ENCODE results near the gene C2CD2L. TPM values are rescaled to one million over a fixed set of nuclear protein-coding genes. Genes with fewer than 3 reads are reported as not detected.
A peak's percentile ranks its signal among the peaks of the same experiment; 100 is the strongest.
"Not testable (repeated sequence)": the region's sequence is repeated elsewhere in the genome, so short reads cannot be mapped to it uniquely, and the experiment has no call there.

The C2CD2L gene
- total RNA-seq (2021): 5.5 and 5.6 TPM in 2 replicates
- long read RNA-seq: 0 reads

DNA sequence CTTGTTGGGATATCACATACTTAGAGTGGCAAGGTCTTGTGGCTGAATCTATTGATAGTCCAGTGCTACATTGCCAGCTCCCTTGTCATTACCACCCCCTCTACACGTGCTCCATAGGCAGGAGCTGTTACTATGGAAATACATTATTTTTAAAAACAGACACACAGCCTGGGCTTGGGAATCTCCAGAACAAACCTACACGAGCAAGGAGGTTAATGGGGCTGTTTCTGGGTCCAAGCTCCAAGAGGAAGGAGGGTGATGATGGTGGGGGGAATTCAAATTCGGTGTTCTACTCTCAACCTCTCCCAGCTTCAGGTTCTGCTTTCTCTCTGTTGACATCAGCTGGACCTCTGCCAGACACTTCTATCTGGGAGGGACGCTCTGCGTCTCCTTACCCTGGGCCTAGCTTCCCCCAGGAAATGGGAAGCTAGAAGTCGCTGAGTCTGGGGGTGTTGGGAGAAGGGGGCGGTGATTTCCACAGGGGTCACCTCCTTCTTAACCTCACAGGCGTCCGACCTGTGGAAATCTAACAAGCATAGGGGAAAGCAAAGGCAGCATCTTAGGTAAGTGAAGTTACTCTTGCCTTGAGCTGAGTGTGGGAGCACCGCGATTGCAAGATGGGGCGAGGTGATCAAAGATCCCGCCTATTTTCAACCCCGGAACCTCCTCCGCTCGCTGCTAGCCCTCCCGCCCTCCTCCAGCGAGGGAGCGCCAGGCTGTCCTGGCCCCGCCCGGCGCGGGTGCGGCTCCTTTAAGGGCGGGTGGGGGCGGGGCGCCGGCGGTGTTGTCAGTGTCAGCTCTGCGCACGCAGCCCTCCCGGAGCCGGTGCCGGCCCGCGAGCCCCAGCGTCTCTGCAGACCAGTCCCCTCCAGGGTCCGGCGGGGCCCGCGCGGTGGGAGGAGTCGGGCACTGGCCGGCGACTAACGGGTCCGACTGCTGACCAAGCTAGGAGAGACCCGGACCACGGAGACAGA lies at the start of gene C2CD2L:
Gene C2CD2L (plus strand): TSS at position 781 of the 974 bp plus-strand sequence. CDS start 398 bp downstream, outside the sequence.
- Mint-ChIP-seq H3K4me1 (peaks cover 26 to 29% of the 10 kb centered on the region in 2 experiments), H3K27ac (peak within 1 kb of the TSS in 2 of 3 experiments; percentile 20 to 75; a peak in 3 of 7 replicates), H3K36me3 (ENCODE audit: insufficient read depth in 1 of 3, low read depth in 3 of 3) (no peaks in the 10 kb centered on the region), H3K27me3 (ENCODE audit: low read depth) (peaks cover 16% of the 10 kb centered on the region), H3K9me3 (no peaks in the 10 kb centered on the region; a peak in 2 of 5 replicates), H3K4me3 (peak within 1 kb of the TSS; percentile 75 to 88)
- Histone ChIP-seq H3K23me2 (ENCODE audit: insufficient read length, low read depth, low read length, poor library complexity, severe bottlenecking) (peaks cover 17% of the 10 kb centered on the region), H3K27me3 (ENCODE audit: insufficient read depth, low read length) (peaks cover 5% of the 10 kb centered on the region; the same call in 1 of the 2 replicates), H3K23ac (ENCODE audit: insufficient read length, low read depth, low read length) (no peak within 1 kb of the TSS), H2AFZ (ENCODE audit: low read length) (no peak within 1 kb of the TSS), H2BK15ac (ENCODE audit: low read depth, low read length) (no peak within 1 kb of the TSS), H3K4ac (ENCODE audit: low read depth, low read length) (no peak within 1 kb of the TSS), H3T11ph (ENCODE audit: low read length) (no peak within 1 kb of the TSS), H3K9me3 (ENCODE audit: control insufficient read depth, low read depth, low read length) (no peaks in the 10 kb centered on the region), H2AK5ac (ENCODE audit: insufficient read length, low read length) (no peak within 1 kb of the TSS), H2BK120ac (ENCODE audit: low read depth, low read length, poor library complexity, severe bottlenecking) (no peak within 1 kb of the TSS), H2BK12ac (ENCODE audit: insufficient read length, low read depth, low read length) (no peak within 1 kb of the TSS), H3K27ac (ENCODE audit: insufficient read length, low read depth, low read length) (no peak within 1 kb of the TSS), H3K4me2 (ENCODE audit: insufficient read depth, insufficient read length, low read length) (peak within 1 kb of the TSS; percentile 47), H2BK5ac (ENCODE audit: insufficient read length, low read length) (no peak within 1 kb of the TSS), H3K18ac (ENCODE audit: insufficient read length, low read depth, low read length) (no peak within 1 kb of the TSS), H3K4me1 (ENCODE audit: insufficient read depth, low read length) (peaks cover 8% of the 10 kb centered on the region; the same call in 1 of the 2 replicates), H4K91ac (ENCODE audit: insufficient read length, low read depth, low read length) (no peak within 1 kb of the TSS), H3K79me1 (ENCODE audit: insufficient read depth, low read depth, low read length, poor library complexity, severe bottlenecking) (no peaks in the 10 kb centered on the region), H4K5ac (ENCODE audit: insufficient read length, low read depth, low read length) (no peak within 1 kb of the TSS), H3K79me2 (ENCODE audit: insufficient read depth, low read length) (no peaks in the 10 kb centered on the region), H3K56ac (ENCODE audit: insufficient read length, low read depth, low read length) (no peak within 1 kb of the TSS), H3K9ac (ENCODE audit: extremely low read depth, insufficient read length, low read length) (peak within 1 kb of the TSS; percentile 7), H4K20me1 (ENCODE audit: control insufficient read depth, insufficient read depth, insufficient read length) (no peaks in the 10 kb centered on the region), H4K8ac (replicated peaks; ENCODE audit: insufficient read length, low read depth, low read length) (no peak within 1 kb of the TSS), H2BK20ac (ENCODE audit: low read depth, low read length, poor library complexity, severe bottlenecking) (no peak within 1 kb of the TSS), H3K14ac (ENCODE audit: insufficient read depth, low read length) (no peak within 1 kb of the TSS)
- TF ChIP-seq, protein P1, sequence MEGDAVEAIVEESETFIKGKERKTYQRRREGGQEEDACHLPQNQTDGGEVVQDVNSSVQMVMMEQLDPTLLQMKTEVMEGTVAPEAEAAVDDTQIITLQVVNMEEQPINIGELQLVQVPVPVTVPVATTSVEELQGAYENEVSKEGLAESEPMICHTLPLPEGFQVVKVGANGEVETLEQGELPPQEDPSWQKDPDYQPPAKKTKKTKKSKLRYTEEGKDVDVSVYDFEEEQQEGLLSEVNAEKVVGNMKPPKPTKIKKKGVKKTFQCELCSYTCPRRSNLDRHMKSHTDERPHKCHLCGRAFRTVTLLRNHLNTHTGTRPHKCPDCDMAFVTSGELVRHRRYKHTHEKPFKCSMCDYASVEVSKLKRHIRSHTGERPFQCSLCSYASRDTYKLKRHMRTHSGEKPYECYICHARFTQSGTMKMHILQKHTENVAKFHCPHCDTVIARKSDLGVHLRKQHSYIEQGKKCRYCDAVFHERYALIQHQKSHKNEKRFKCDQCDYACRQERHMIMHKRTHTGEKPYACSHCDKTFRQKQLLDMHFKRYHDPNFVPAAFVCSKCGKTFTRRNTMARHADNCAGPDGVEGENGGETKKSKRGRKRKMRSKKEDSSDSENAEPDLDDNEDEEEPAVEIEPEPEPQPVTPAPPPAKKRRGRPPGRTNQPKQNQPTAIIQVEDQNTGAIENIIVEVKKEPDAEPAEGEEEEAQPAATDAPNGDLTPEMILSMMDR (conservative IDR thresholded peaks at IDR 0.05): no peak
- WGBS (ENCODE audit: extremely low coverage, insufficient read length, low lambda C conversion rate): no CpG with 5 or more reads among the region's 49 CpGs
- peak; percentile 90 for DNase-seq

DNA sequence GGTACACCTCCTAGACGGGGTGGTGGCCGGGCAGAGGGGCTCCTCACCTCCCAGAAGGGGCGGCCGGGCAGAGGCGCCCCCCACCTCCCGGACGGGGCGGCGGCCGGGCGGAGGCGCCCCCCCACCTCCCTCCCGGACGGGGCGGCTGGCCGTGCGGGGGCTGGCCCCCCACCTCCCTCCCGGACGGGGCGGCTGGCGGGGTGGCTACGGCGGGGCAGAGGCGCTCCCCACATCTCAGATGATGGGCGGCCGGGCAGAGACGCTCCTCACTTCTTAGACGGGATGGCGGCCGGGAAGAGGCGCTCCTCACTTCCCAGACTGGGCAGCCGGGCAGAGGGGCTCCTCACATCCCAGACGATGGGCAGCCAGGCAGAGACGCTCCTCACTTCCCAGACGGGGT lies 48.0 kb upstream of the C2CD2L start:
- not testable (repeated sequence) for H3K4ac ChIP-seq (ENCODE audit: low read depth, low read length); H3K9ac ChIP-seq (ENCODE audit: extremely low read depth, insufficient read length, low read length); H3K4me1 ChIP-seq (ENCODE audit: insufficient read depth, low read length); H3K14ac ChIP-seq (ENCODE audit: insufficient read depth, low read length); H2BK20ac ChIP-seq (ENCODE audit: low read depth, low read length, poor library complexity, severe bottlenecking); H3K9me3 ChIP-seq (ENCODE audit: control insufficient read depth, low read depth, low read length); H2BK15ac ChIP-seq (ENCODE audit: low read depth, low read length); H2BK120ac ChIP-seq (ENCODE audit: low read depth, low read length, poor library complexity, severe bottlenecking); H4K8ac ChIP-seq (replicated peaks; ENCODE audit: insufficient read length, low read depth, low read length); H3K23ac ChIP-seq (ENCODE audit: insufficient read length, low read depth, low read length); H4K5ac ChIP-seq (ENCODE audit: insufficient read length, low read depth, low read length); H3K27ac Mint-ChIP-seq; H4K91ac ChIP-seq (ENCODE audit: insufficient read length, low read depth, low read length); DNase-seq; H2BK12ac ChIP-seq (ENCODE audit: insufficient read length, low read depth, low read length); H3K56ac ChIP-seq (ENCODE audit: insufficient read length, low read depth, low read length); H3K23me2 ChIP-seq (ENCODE audit: insufficient read length, low read depth, low read length, poor library complexity, severe bottlenecking); H2AFZ ChIP-seq (ENCODE audit: low read length); H4K20me1 ChIP-seq (ENCODE audit: control insufficient read depth, insufficient read depth, insufficient read length); H3K27me3 Mint-ChIP-seq (ENCODE audit: low read depth); H3K18ac ChIP-seq (ENCODE audit: insufficient read length, low read depth, low read length); H3K9me3 Mint-ChIP-seq; H2AK5ac ChIP-seq (ENCODE audit: insufficient read length, low read length); H3K27ac ChIP-seq (ENCODE audit: insufficient read length, low read depth, low read length); H3K27me3 ChIP-seq (ENCODE audit: insufficient read depth, low read length); H3T11ph ChIP-seq (ENCODE audit: low read length); H3K79me2 ChIP-seq (ENCODE audit: insufficient read depth, low read length); H2BK5ac ChIP-seq (ENCODE audit: insufficient read length, low read length); H3K4me2 ChIP-seq (ENCODE audit: insufficient read depth, insufficient read length, low read length)
- peaks cover 13% of the 10 kb centered on the region for H3K79me1 ChIP-seq (ENCODE audit: insufficient read depth, low read depth, low read length, poor library complexity, severe bottlenecking)
- peaks cover 13 to 22% of the 10 kb centered on the region in 2 experiments for H3K4me1 Mint-ChIP-seq
- H3K36me3 Mint-ChIP-seq (ENCODE audit: insufficient read depth in 1 of 3, low read depth in 3 of 3): peaks cover 23 to 28% (median 24%) of the 10 kb centered on the region in 3 experiments
- peak overlapping the region in 1 of 2 experiments; percentile 26; a peak in 1 of 5 replicates for H3K4me3 Mint-ChIP-seq
- WGBS (ENCODE audit: extremely low coverage, insufficient read length, low lambda C conversion rate): no CpG with 5 or more reads among the region's 35 CpGs

All from H9 (cell line).